ENCODE data around the gene FFAR2.

The FFAR2 gene

GRCh38 chr19:35486268-35486708 is 38.2 kb downstream of the FFAR2 start:
- no peak for DNase-seq (ENCODE audit: low read depth in 3 of 3)

GRCh38 chr19:35487656-35488182 is 39.7 kb downstream of the FFAR2 start:
- no peak for DNase-seq (ENCODE audit: low read depth in 3 of 3)

- DNase-seq (ENCODE audit: low read depth in 3 of 3): no peak
Observed at GRCh38 chr19:35488677-35489076, 40.6 kb downstream of the FFAR2 start.

GRCh38 chr19:35490364-35490763 is 42.3 kb downstream of the FFAR2 start, which contains the start of gene KRTDAP:
Gene KRTDAP (minus strand): TSS chr19:35490464. CDS start chr19:35490442, 22 bp downstream.
- DNase-seq (ENCODE audit: low read depth in 3 of 3): no peak

- DNase-seq (ENCODE audit: low read depth in 3 of 3): no peak
Observed at GRCh38 chr19:35491836-35492360, 43.8 kb downstream of the FFAR2 start.

- no peak for DNase-seq (ENCODE audit: low read depth in 3 of 3)
Observed at GRCh38 chr19:35493971-35494370, 45.9 kb downstream of the FFAR2 start.

GRCh38 chr19:35495107-35496064 is 47.3 kb downstream of the FFAR2 start:
- DNase-seq (ENCODE audit: low read depth in 3 of 3): peak; percentile 63 to 81 (median 80)

- no peak for DNase-seq (ENCODE audit: low read depth in 3 of 3)
Observed at GRCh38 chr19:35497406-35497805, 49.3 kb downstream of the FFAR2 start.

- no peak for DNase-seq (ENCODE audit: low read depth in 3 of 3)
Observed at GRCh38 chr19:35498220-35498619, 50.2 kb downstream of the FFAR2 start.

- DNase-seq (ENCODE audit: low read depth in 3 of 3): no peak
Observed at GRCh38 chr19:35498984-35499527, 51.0 kb downstream of the FFAR2 start.

- no peak for DNase-seq (ENCODE audit: low read depth in 3 of 3)
Observed at GRCh38 chr19:35500611-35501010, 52.6 kb downstream of the FFAR2 start.

All from stimulated activated CD4-positive, alpha-beta T cell treated with anti-CD3 and anti-CD28 coated beads, TNF-alpha, amount 100 ng/mL, for 4 hours (primary cell).